Vagina (tissue), 2 donors: ENCODE measurements around the gene AMIGO2.

ENCODE experiments used
- POLR2AphosphoS5 ChIP-seq, 2 donors: sonication (generic); formaldehyde crosslinking; IDR thresholded peaks; one replicate each; pipeline ENCODE4 v1.9.0; 2017; ENCODE audit warnings: antibody characterized with exemption in 2 of 2, mild to moderate bottlenecking in 2 of 2, low read depth in 1 of 2; ENCODE audit not compliant: insufficient read depth in 1 of 2
- TF ChIP-seq, protein P1 (sequence below), 3 experiments: fragments of 450-650 bp in 2 of 3; fragments of 200-600 bp in 1 of 3; sonication (generic) in 1 of 3; IDR thresholded peaks; one replicate each; pipeline ENCODE4 v1.5.1; 2017 to 2019; ENCODE audit warnings: antibody characterized with exemption in 3 of 3, mild to moderate bottlenecking in 2 of 3, moderate library complexity in 2 of 3

DNA sequence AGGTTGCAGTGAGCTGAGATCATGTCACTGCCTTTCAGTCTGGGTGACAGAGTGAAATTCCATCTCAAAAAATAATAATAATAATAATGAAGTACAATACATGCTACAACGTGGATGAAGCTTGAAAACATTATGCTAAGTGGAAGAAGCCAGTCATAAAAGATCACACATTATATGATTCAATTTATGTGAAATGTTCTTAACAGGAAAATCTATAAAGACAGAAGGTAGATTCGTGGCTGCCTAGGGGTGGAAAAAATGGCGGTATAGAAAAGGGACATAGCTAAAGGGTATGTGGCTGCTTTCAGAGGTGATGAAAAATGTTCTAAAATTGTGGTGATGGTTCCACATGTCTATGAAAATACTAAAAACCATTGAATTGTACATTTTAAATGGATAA is 41.0 kb upstream of the AMIGO2 start:
- TF ChIP-seq POLR2AphosphoS5 (IDR thresholded peaks at IDR 0.05; ENCODE audit: insufficient read depth in 1 of 2, low read depth in 1 of 2) = no peak
- TF ChIP-seq, protein P1, sequence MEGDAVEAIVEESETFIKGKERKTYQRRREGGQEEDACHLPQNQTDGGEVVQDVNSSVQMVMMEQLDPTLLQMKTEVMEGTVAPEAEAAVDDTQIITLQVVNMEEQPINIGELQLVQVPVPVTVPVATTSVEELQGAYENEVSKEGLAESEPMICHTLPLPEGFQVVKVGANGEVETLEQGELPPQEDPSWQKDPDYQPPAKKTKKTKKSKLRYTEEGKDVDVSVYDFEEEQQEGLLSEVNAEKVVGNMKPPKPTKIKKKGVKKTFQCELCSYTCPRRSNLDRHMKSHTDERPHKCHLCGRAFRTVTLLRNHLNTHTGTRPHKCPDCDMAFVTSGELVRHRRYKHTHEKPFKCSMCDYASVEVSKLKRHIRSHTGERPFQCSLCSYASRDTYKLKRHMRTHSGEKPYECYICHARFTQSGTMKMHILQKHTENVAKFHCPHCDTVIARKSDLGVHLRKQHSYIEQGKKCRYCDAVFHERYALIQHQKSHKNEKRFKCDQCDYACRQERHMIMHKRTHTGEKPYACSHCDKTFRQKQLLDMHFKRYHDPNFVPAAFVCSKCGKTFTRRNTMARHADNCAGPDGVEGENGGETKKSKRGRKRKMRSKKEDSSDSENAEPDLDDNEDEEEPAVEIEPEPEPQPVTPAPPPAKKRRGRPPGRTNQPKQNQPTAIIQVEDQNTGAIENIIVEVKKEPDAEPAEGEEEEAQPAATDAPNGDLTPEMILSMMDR (IDR thresholded peaks at IDR 0.05) = no peak
